NCI-H2196 (cell line): Measurements from ENCODE around the gene PGRMC2.
A peak's percentile ranks its signal among the peaks of the same experiment; 100 is the strongest.

Source experiments
- DNase-seq: peaks from one replicate; lab custom pipeline; 2025; ENCODE audit not compliant: unreplicated experiment; lab: John Stamatoyannopoulos, UW

PGRMC2 gene

GRCh38 chr4:128287141-128287870 lies at the start of gene PGRMC2:
Gene PGRMC2, minus strand, starts transcription at chr4:128287813. Its CDS starts 23 bp downstream, at chr4:128287790.
- DNase-seq = no peak

- DNase-seq = no peak
Measured at GRCh38 chr4:128335541-128335940, 47.9 kb upstream of the PGRMC2 start.

- DNase-seq = no peak
Measured at GRCh38 chr4:128334256-128334655, 46.6 kb upstream of the PGRMC2 start.

GRCh38 chr4:128333309-128334018 lies 45.9 kb upstream of the PGRMC2 start:
- no peak for DNase-seq

- DNase-seq = no peak
Measured at GRCh38 chr4:128332081-128332480, 44.5 kb upstream of the PGRMC2 start.

GRCh38 chr4:128329638-128330037 lies 42.0 kb upstream of the PGRMC2 start:
- no peak for DNase-seq

- no peak for DNase-seq
Measured at GRCh38 chr4:128328106-128328505, 40.5 kb upstream of the PGRMC2 start.

GRCh38 chr4:128323401-128323800 lies 35.8 kb upstream of the PGRMC2 start:
- DNase-seq = no peak

- DNase-seq = no peak
Measured at GRCh38 chr4:128322986-128323385, 35.4 kb upstream of the PGRMC2 start.

- DNase-seq = no peak
Measured at GRCh38 chr4:128322311-128322710, 34.7 kb upstream of the PGRMC2 start.

GRCh38 chr4:128320656-128321055 lies 33.0 kb upstream of the PGRMC2 start:
- DNase-seq = no peak

- DNase-seq = no peak
Measured at GRCh38 chr4:128315756-128316520, 28.3 kb upstream of the PGRMC2 start.

- DNase-seq = peak; percentile 0
Measured at GRCh38 chr4:128311659-128312403, 24.2 kb upstream of the PGRMC2 start.

- DNase-seq = no peak
Measured at GRCh38 chr4:128310266-128310697, 22.7 kb upstream of the PGRMC2 start.

GRCh38 chr4:128309585-128309984 lies 22.0 kb upstream of the PGRMC2 start:
- DNase-seq = no peak

- no peak for DNase-seq
Measured at GRCh38 chr4:128308986-128309385, 21.4 kb upstream of the PGRMC2 start.

GRCh38 chr4:128307123-128307571 lies 19.5 kb upstream of the PGRMC2 start:
- no peak for DNase-seq

GRCh38 chr4:128305942-128306341 lies 18.3 kb upstream of the PGRMC2 start:
- DNase-seq = no peak

- no peak for DNase-seq
Measured at GRCh38 chr4:128303986-128304385, 16.4 kb upstream of the PGRMC2 start.

GRCh38 chr4:128303405-128303785 lies 15.8 kb upstream of the PGRMC2 start:
- DNase-seq = no peak

GRCh38 chr4:128301979-128302378 lies 14.4 kb upstream of the PGRMC2 start:
- no peak for DNase-seq
